Vagina (tissue), 2 donors: ENCODE results near the gene GLO1. TPM values are rescaled to one million over a fixed set of nuclear protein-coding genes. Genes with fewer than 3 reads are reported as not detected.

Source experiments
- DNase-seq, 2 donors: peaks; one replicate each; pipeline ENCODE4 v3.0.0-alpha.2; 2017; ENCODE audit errors: extremely low spot score in 2 of 2
- H3K27ac ChIP-seq: fragments of 200-600 bp; sonication (generic); one replicate; pipeline ENCODE4 v1.5.1; 2019
- H3K27me3 ChIP-seq: fragments of 200-600 bp; sonication (generic); one replicate; pipeline ENCODE4 v1.5.1; 2019
- H3K36me3 ChIP-seq, 2 donors: fragments of 200-600 bp; sonication (generic); one replicate each; pipeline ENCODE4 v1.5.1; 2017 to 2019
- H3K4me1 ChIP-seq: fragments of 200-600 bp; sonication (generic); one replicate; pipeline ENCODE4 v1.5.1; 2019
- H3K4me3 ChIP-seq, 2 donors: fragments of 200-600 bp; sonication (generic); 1 replicate in 1 of 2; 2 replicates in 1 of 2; pipeline ENCODE4 v1.5.1; 2016 to 2019
- H3K9me3 ChIP-seq: fragments of 200-600 bp; sonication (generic); one replicate; pipeline ENCODE4 v1.5.1; 2019
- CTCF ChIP-seq, 3 experiments: fragments of 450-650 bp in 2 of 3; fragments of 200-600 bp in 1 of 3; sonication (generic) in 1 of 3; IDR thresholded peaks; one replicate each; pipeline ENCODE4 v1.5.1; 2017 to 2019; ENCODE audit warnings: antibody characterized with exemption in 3 of 3, mild to moderate bottlenecking in 2 of 3, moderate library complexity in 2 of 3
- POLR2A ChIP-seq, 2 donors: fragments of 450-650 bp; IDR thresholded peaks; one replicate each; pipeline ENCODE4 v1.6.1; 2017; ENCODE audit warnings: antibody characterized with exemption in 2 of 2, mild to moderate bottlenecking in 2 of 2, moderate library complexity in 2 of 2
- POLR2AphosphoS5 ChIP-seq, 2 donors: sonication (generic); formaldehyde crosslinking; IDR thresholded peaks; one replicate each; pipeline ENCODE4 v1.9.0; 2017; ENCODE audit warnings: antibody characterized with exemption in 2 of 2, mild to moderate bottlenecking in 2 of 2, low read depth in 1 of 2; ENCODE audit not compliant: insufficient read depth in 1 of 2
- intact Hi-C: fragments of 100-400 bp; cut with DNase I; formaldehyde crosslinking; loops from one replicate; pipeline ENCODE4 v1.15.1; 2023
- total RNA-seq: library from RNA; depleted of rRNA; stranded (reverse); fragments of >200 nt; gene quantifications from one replicate; pipeline ENCODE4 v1.2.3, GENCODE V29; 2016

Gene GLO1
- total RNA-seq, 1 donor from 2014 or later = 59.7 TPM

- intact Hi-C loops = no loop called here
- no peak overlapping the region for H3K27ac ChIP-seq
- TF ChIP-seq POLR2A (IDR thresholded peaks at IDR 0.05) = no peak
- no peak for TF ChIP-seq POLR2AphosphoS5 (IDR thresholded peaks at IDR 0.05; ENCODE audit: insufficient read depth in 1 of 2, low read depth in 1 of 2)
- no peak for TF ChIP-seq CTCF (IDR thresholded peaks at IDR 0.05)
- H3K36me3 ChIP-seq = no peaks in the 10 kb centered on the region
- H3K4me3 ChIP-seq = no peak overlapping the region
- H3K4me1 ChIP-seq = no peaks in the 10 kb centered on the region
- no peaks in the 10 kb centered on the region for H3K9me3 ChIP-seq
- no peak for DNase-seq
- no peaks in the 10 kb centered on the region for H3K27me3 ChIP-seq
Observed at GRCh38 chr6:38650207-38650752, 52.7 kb downstream of the GLO1 start.

GRCh38 chr6:38649744-38650143 lies 53.2 kb downstream of the GLO1 start:
- TF ChIP-seq POLR2A (IDR thresholded peaks at IDR 0.05) = no peak
- no peak for TF ChIP-seq POLR2AphosphoS5 (IDR thresholded peaks at IDR 0.05; ENCODE audit: insufficient read depth in 1 of 2, low read depth in 1 of 2)
- no peak for TF ChIP-seq CTCF (IDR thresholded peaks at IDR 0.05)
- Histone ChIP-seq H3K4me1 (no peaks in the 10 kb centered on the region), H3K27me3 (no peaks in the 10 kb centered on the region), H3K27ac (no peak overlapping the region), H3K36me3 (no peaks in the 10 kb centered on the region), H3K9me3 (no peaks in the 10 kb centered on the region), H3K4me3 (no peak overlapping the region)
- no peak for DNase-seq
- intact Hi-C loops = no loop called here

GRCh38 chr6:38648629-38649028 lies 54.3 kb downstream of the GLO1 start:
- TF ChIP-seq POLR2A (IDR thresholded peaks at IDR 0.05) (no peak), POLR2AphosphoS5 (IDR thresholded peaks at IDR 0.05; ENCODE audit: insufficient read depth in 1 of 2, low read depth in 1 of 2) (no peak), CTCF (IDR thresholded peaks at IDR 0.05) (no peak)
- Histone ChIP-seq H3K27ac (no peak overlapping the region), H3K27me3 (no peaks in the 10 kb centered on the region), H3K4me1 (no peaks in the 10 kb centered on the region), H3K4me3 (no peak overlapping the region), H3K9me3 (no peaks in the 10 kb centered on the region), H3K36me3 (no peaks in the 10 kb centered on the region)
- intact Hi-C loops = no loop called here
- no peak for DNase-seq

- Histone ChIP-seq H3K4me1 (peaks cover 6% of the 10 kb centered on the region), H3K4me3 (no peak overlapping the region), H3K36me3 (no peaks in the 10 kb centered on the region), H3K27ac (no peak overlapping the region), H3K27me3 (no peaks in the 10 kb centered on the region), H3K9me3 (no peaks in the 10 kb centered on the region)
- TF ChIP-seq CTCF (IDR thresholded peaks at IDR 0.05) = no peak
- TF ChIP-seq POLR2A (IDR thresholded peaks at IDR 0.05) = no peak
- no peak for TF ChIP-seq POLR2AphosphoS5 (IDR thresholded peaks at IDR 0.05; ENCODE audit: insufficient read depth in 1 of 2, low read depth in 1 of 2)
- no peak for DNase-seq
- intact Hi-C loops = no loop called here
Observed at GRCh38 chr6:38646166-38646878, 56.6 kb downstream of the GLO1 start.

GRCh38 chr6:38644951-38645350 lies 58.0 kb downstream of the GLO1 start:
- DNase-seq = no peak
- Histone ChIP-seq H3K27me3 (no peaks in the 10 kb centered on the region), H3K27ac (no peak overlapping the region), H3K4me3 (no peak overlapping the region), H3K4me1 (peaks cover 16% of the 10 kb centered on the region), H3K9me3 (no peaks in the 10 kb centered on the region), H3K36me3 (no peaks in the 10 kb centered on the region)
- TF ChIP-seq POLR2AphosphoS5 (IDR thresholded peaks at IDR 0.05; ENCODE audit: insufficient read depth in 1 of 2, low read depth in 1 of 2) = no peak
- no peak for TF ChIP-seq CTCF (IDR thresholded peaks at IDR 0.05)
- no peak for TF ChIP-seq POLR2A (IDR thresholded peaks at IDR 0.05)
- intact Hi-C loops = no loop called here
